Spleen (tissue), 11 donors: Measurements from ENCODE around the gene DDAH1. TPM values are rescaled to one million over a fixed set of nuclear protein-coding genes. Genes with fewer than 3 reads are reported as not detected.

Experiments
- DNase-seq: peaks from one replicate; pipeline ENCODE4 v3.0.0-alpha.2; 2020
- H3K27ac ChIP-seq, 8 donors: fragments of 200-600 bp; sonication (generic) in 7 of 8; 1 replicate in 4 of 8; 2 replicates in 4 of 8; pipeline versions ENCODE4 v1.5.0 to v1.8.0; 2016 to 2021; ENCODE audit warnings: inconsistent platforms in 4 of 8, mild to moderate bottlenecking in 4 of 8, moderate library complexity in 1 of 8
- H3K27me3 ChIP-seq, 7 donors: fragments of 200-600 bp; sonication (generic) in 6 of 7; replicated peaks in 1 of 7; 1 replicate in 4 of 7; 2 replicates in 3 of 7; pipeline versions ENCODE4 v1.5.0 to v1.8.0; 2016 to 2021; ENCODE audit warnings: inconsistent platforms in 3 of 7, mild to moderate bottlenecking in 1 of 7
- H3K36me3 ChIP-seq, 6 donors: fragments of 200-600 bp; sonication (generic) in 5 of 6; 1 replicate in 4 of 6; 2 replicates in 2 of 6; pipeline versions ENCODE4 v1.5.0 to v1.8.0; 2016 to 2021; ENCODE audit warnings: inconsistent platforms in 2 of 6
- H3K4me1 ChIP-seq, 6 donors: fragments of 200-600 bp; sonication (generic) in 5 of 6; 1 replicate in 3 of 6; 2 replicates in 3 of 6; pipeline versions ENCODE4 v1.5.0 to v1.8.0; 2016 to 2021; ENCODE audit warnings: inconsistent platforms in 3 of 6
- H3K4me3 ChIP-seq, 8 donors: fragments of 200-600 bp; sonication (generic) in 7 of 8; 1 replicate in 4 of 8; 2 replicates in 4 of 8; pipeline versions ENCODE4 v1.5.0 to v1.8.0; 2016 to 2021; ENCODE audit warnings: inconsistent platforms in 4 of 8, mild to moderate bottlenecking in 4 of 8, moderate library complexity in 2 of 8
- H3K9me3 ChIP-seq, 8 donors: fragments of 200-600 bp; sonication (generic) in 7 of 8; 1 replicate in 4 of 8; 2 replicates in 4 of 8; pipeline versions ENCODE4 v1.5.0 to v1.8.0; 2016 to 2021; ENCODE audit warnings: inconsistent platforms in 4 of 8
- POLR2A ChIP-seq, 3 donors: fragments of 450-650 bp; IDR thresholded peaks; one replicate each; pipeline ENCODE4 v1.5.1; 2017; ENCODE audit warnings: antibody characterized with exemption in 3 of 3, mild to moderate bottlenecking in 1 of 3
- POLR2AphosphoS5 ChIP-seq, 3 donors: sonication (generic); formaldehyde crosslinking; IDR thresholded peaks; one replicate each; pipeline ENCODE4 v1.5.1; 2017; ENCODE audit warnings: antibody characterized with exemption in 3 of 3
- WGBS, 5 donors: extraction: QIAGEN DNeasy Blood & Tissue Kit in 3 of 5; methylation state at CpG; one replicate each; pipeline versions ENCODE4 v1.1.5 to v1.1.7; 2013 to 2018; 5-methylcytosine and 5-hydroxymethylcytosine counted together
- intact Hi-C: fragments of 100-400 bp; cut with DNase I; formaldehyde crosslinking; loops from one replicate; pipeline ENCODE4 v1.15.0; 2023; ENCODE audit warnings: low total_unique reads
- polyA plus RNA-seq, 3 donors: library from polyadenylated mRNA; stranded (reverse); fragments of 200-250 nt; gene quantifications; one replicate each; pipeline ENCODE4 v1.2.1, GENCODE V29; 2013
- total RNA-seq, 7 donors: library from RNA; depleted of rRNA in 3 of 7; stranded (reverse); fragments of >200 nt in 3 of 7; fragmentation: NEBNext Ultra II Directional in 4 of 7; extraction: Animal tissue kit (Norgen Biotek cat#: 25700) in 4 of 7; gene quantifications; one replicate each; pipeline versions ENCODE4 v1.1.0 to v1.2.1, GENCODE V29; 2016 to 2021
- TF ChIP-seq, protein P1 (sequence below), 11 experiments: fragments of 200-600 bp in 7 of 11; fragments of 450-650 bp in 4 of 11; sonication (generic) in 4 of 11; IDR thresholded peaks in 8 of 11; conservative IDR thresholded peaks in 3 of 11; 1 replicate in 7 of 11; 2 replicates in 4 of 11; pipeline versions ENCODE4 v1.4.0 to v1.8.0; 2016 to 2021; ENCODE audit warnings: antibody characterized with exemption in 11 of 11, inconsistent platforms in 4 of 11, mild to moderate bottlenecking in 1 of 11
- donor health status: healthy with polysubstance abuse.
- donor health status: DM: no; HTN: no; CAD: no; lungs with moderate emphysema.
- donor health status: DM: no; HTN: no; CAD: no.
- donor health status: Bipolar disorder and iron deficiency.
- donor health status: healthy.
- donor health status: DM: no; HTN: no; CAD: no.
- donor health status: DM: yes; HTN: yes; CAD: no.

DDAH1 gene
- total and polyA plus RNA-seq, 10 donors: 1.8 to 19.8 (median 13.7) TPM

DNA sequence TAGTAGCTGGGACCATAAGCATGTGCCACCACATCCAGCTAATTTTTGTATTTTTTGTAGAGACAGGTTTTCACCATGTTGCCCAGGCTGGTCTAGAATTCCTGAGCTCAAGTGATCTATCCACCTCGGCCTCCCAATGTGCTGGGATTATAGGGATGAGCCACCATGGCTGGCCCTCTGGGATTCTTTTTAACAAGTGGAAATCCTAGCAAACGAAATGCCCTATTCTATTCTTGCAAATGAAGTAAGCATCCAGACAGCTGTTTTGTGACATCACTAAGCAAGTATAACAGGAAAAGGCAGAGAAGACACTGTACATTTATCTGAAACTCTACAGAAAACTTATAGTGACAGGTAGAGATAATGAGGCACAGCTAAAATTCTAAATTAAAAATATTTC, 86.4 kb downstream of the DDAH1 start:
- DNase-seq: no peak
- H3K4me1 ChIP-seq: no peaks in the 10 kb centered on the region
- peaks cover 0 to 16% (median 11%) of the 10 kb centered on the region in 8 donors for H3K9me3 ChIP-seq
- WGBS, 5 donors: 78 to 93% (median 80%) methylated on average over 2 of the region's 2 CpGs
- H3K27me3 ChIP-seq: no peaks in the 10 kb centered on the region
- H3K27ac ChIP-seq: no peak overlapping the region
- TF ChIP-seq POLR2AphosphoS5 (IDR thresholded peaks at IDR 0.05): no peak
- TF ChIP-seq POLR2A (IDR thresholded peaks at IDR 0.05): no peak
- TF ChIP-seq, protein P1, sequence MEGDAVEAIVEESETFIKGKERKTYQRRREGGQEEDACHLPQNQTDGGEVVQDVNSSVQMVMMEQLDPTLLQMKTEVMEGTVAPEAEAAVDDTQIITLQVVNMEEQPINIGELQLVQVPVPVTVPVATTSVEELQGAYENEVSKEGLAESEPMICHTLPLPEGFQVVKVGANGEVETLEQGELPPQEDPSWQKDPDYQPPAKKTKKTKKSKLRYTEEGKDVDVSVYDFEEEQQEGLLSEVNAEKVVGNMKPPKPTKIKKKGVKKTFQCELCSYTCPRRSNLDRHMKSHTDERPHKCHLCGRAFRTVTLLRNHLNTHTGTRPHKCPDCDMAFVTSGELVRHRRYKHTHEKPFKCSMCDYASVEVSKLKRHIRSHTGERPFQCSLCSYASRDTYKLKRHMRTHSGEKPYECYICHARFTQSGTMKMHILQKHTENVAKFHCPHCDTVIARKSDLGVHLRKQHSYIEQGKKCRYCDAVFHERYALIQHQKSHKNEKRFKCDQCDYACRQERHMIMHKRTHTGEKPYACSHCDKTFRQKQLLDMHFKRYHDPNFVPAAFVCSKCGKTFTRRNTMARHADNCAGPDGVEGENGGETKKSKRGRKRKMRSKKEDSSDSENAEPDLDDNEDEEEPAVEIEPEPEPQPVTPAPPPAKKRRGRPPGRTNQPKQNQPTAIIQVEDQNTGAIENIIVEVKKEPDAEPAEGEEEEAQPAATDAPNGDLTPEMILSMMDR (IDR thresholded peaks at IDR 0.05 in 8 of 11, conservative IDR thresholded peaks at IDR 0.05 in 3 of 11): no peak
- no peak overlapping the region for H3K4me3 ChIP-seq
- H3K36me3 ChIP-seq: no peaks in the 10 kb centered on the region
- intact Hi-C loops: no loop called here

DNA sequence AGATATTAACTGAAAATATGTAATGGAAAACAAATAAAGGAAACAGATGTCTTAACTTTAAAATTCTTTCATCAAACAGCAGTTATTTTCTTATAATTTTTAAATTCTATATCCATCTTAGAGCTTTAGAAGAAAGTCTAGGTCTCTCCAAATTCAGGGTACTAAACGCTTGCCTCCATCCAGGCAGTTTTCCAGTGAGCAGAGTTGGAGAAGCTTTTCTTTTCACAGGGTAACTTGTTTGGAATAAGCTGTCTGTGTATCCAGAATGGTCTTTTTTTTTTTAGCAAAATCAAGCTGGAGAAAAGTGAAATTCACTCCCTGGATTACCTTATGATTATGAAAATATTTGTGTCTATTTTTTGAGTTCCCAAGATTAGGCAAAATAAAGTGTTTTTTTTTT, 88.6 kb downstream of the DDAH1 start:
- Histone ChIP-seq H3K27ac (no peak overlapping the region), H3K36me3 (no peaks in the 10 kb centered on the region), H3K27me3 (no peaks in the 10 kb centered on the region), H3K4me3 (no peak overlapping the region), H3K9me3 (no peaks in the 10 kb centered on the region), H3K4me1 (peaks cover 0 to 4% (median 0%) of the 10 kb centered on the region in 6 donors)
- TF ChIP-seq POLR2A (IDR thresholded peaks at IDR 0.05) (no peak), POLR2AphosphoS5 (IDR thresholded peaks at IDR 0.05) (no peak)
- TF ChIP-seq, protein P1 (IDR thresholded peaks at IDR 0.05 in 8 of 11, conservative IDR thresholded peaks at IDR 0.05 in 3 of 11): no peak
- no peak for DNase-seq
- 85 to 95% (median 87%) methylated on average over 1 of the region's 1 CpG for WGBS, 5 donors
- intact Hi-C loops: no loop called here

DNA sequence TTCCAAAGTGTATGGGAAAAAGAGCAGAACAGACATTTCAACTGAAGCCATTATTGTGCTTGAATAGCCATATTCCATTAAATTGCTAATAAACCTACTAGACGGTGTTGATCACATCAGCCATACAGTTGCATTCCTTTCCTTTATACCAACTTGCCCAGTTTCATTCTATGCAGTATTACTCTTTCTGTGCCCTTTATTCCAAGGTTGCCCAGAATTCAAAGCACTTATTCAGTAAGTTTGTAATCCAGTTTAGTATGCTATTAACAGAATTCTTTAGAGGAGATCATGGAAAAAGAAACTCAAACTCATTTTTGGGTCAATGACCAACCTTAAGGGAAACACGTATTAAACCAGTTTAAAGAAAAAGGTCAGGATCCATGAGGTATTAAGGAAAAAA, 89.5 kb downstream of the DDAH1 start:
- intact Hi-C loops: no loop called here
- Histone ChIP-seq H3K9me3 (no peaks in the 10 kb centered on the region), H3K4me3 (no peak overlapping the region), H3K27ac (no peak overlapping the region), H3K4me1 (peaks cover 0 to 4% (median 0%) of the 10 kb centered on the region in 6 donors), H3K36me3 (no peaks in the 10 kb centered on the region), H3K27me3 (no peaks in the 10 kb centered on the region)
- TF ChIP-seq POLR2AphosphoS5 (IDR thresholded peaks at IDR 0.05): no peak
- TF ChIP-seq, protein P1 (IDR thresholded peaks at IDR 0.05 in 8 of 11, conservative IDR thresholded peaks at IDR 0.05 in 3 of 11): no peak
- no peak for TF ChIP-seq POLR2A (IDR thresholded peaks at IDR 0.05)
- no peak for DNase-seq
- WGBS, 5 donors: 89 to 96% (median 92%) methylated on average over 2 of the region's 2 CpGs

DNA sequence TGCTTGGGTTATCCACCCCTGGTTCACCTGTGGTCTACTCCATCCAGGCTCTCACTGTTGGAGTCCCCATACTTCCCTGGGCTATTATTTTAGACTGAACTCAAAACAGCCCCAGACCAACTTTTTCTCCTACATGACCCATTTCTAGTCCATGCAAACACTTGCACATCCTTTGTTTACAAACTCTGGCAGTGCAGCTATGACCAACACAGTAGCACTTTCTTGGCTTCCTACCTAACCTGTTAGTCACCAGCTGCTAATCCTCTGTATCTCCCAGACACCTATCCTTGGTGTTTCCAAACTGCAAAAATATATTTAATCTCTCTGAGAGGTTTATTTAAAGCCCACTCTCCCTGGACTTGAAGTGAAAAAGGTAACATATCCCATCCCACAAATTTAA, 90.8 kb downstream of the DDAH1 start:
- Histone ChIP-seq H3K27ac (no peak overlapping the region), H3K27me3 (no peaks in the 10 kb centered on the region), H3K36me3 (no peaks in the 10 kb centered on the region), H3K4me3 (no peak overlapping the region), H3K4me1 (peaks cover 0 to 4% (median 0%) of the 10 kb centered on the region in 6 donors), H3K9me3 (no peaks in the 10 kb centered on the region)
- intact Hi-C loops: no loop called here
- no peak for DNase-seq
- TF ChIP-seq POLR2A (IDR thresholded peaks at IDR 0.05): no peak
- no peak for TF ChIP-seq POLR2AphosphoS5 (IDR thresholded peaks at IDR 0.05)
- TF ChIP-seq, protein P1 (IDR thresholded peaks at IDR 0.05 in 8 of 11, conservative IDR thresholded peaks at IDR 0.05 in 3 of 11): no peak
